Measurements from ENCODE around the gene NTSR1. TPM values are rescaled to one million over a fixed set of nuclear protein-coding genes. Genes with fewer than 3 reads are reported as not detected.

Gene NTSR1
- 0.10 TPM for polyA plus RNA-seq (ENCODE audit: insufficient read length)

GRCh38 chr20:62708591-62709536 lies at the start of gene NTSR1:
TSS of gene NTSR1 (plus strand) at chr20:62708836. CDS start at chr20:62709208, 372 bp downstream.
- DNase-seq (ENCODE audit: low read depth) = no peak

- no peak for DNase-seq (ENCODE audit: low read depth)
These were observed 49.0 kb upstream of the NTSR1 start for GRCh38 chr20:62659488-62660239.

GRCh38 chr20:62660240-62660615 lies 48.4 kb upstream of the NTSR1 start:
- DNase-seq (ENCODE audit: low read depth) = no peak

GRCh38 chr20:62660768-62661167 lies 47.9 kb upstream of the NTSR1 start:
- no peak for DNase-seq (ENCODE audit: low read depth)

- DNase-seq (ENCODE audit: low read depth) = no peak
These were observed 47.0 kb upstream of the NTSR1 start for GRCh38 chr20:62661647-62662046.

GRCh38 chr20:62662422-62662821 lies 46.2 kb upstream of the NTSR1 start:
- no peak for DNase-seq (ENCODE audit: low read depth)

GRCh38 chr20:62663145-62664018 lies 45.3 kb upstream of the NTSR1 start:
- DNase-seq (ENCODE audit: low read depth) = no peak

- no peak for DNase-seq (ENCODE audit: low read depth)
These were observed 44.3 kb upstream of the NTSR1 start for GRCh38 chr20:62664019-62664971.

- no peak for DNase-seq (ENCODE audit: low read depth)
These were observed 43.4 kb upstream of the NTSR1 start for GRCh38 chr20:62665153-62665754.

- DNase-seq (ENCODE audit: low read depth) = no peak
These were observed 42.6 kb upstream of the NTSR1 start for GRCh38 chr20:62665826-62666735.

- DNase-seq (ENCODE audit: low read depth) = no peak
These were observed 41.7 kb upstream of the NTSR1 start for GRCh38 chr20:62666736-62667529.

GRCh38 chr20:62667530-62668440 lies 40.9 kb upstream of the NTSR1 start:
- no peak for DNase-seq (ENCODE audit: low read depth)

- no peak for DNase-seq (ENCODE audit: low read depth)
These were observed 40.1 kb upstream of the NTSR1 start for GRCh38 chr20:62668441-62669027.

GRCh38 chr20:62669249-62669648 lies 39.4 kb upstream of the NTSR1 start:
- DNase-seq (ENCODE audit: low read depth) = no peak

GRCh38 chr20:62670156-62670555 lies 38.5 kb upstream of the NTSR1 start:
- no peak for DNase-seq (ENCODE audit: low read depth)

GRCh38 chr20:62670998-62671397 lies 37.6 kb upstream of the NTSR1 start:
- no peak for DNase-seq (ENCODE audit: low read depth)

GRCh38 chr20:62671765-62672164 lies 36.9 kb upstream of the NTSR1 start:
- no peak for DNase-seq (ENCODE audit: low read depth)

Measured in forelimb muscle (tissue), 1 donor.